Caco-2 (cell line): ENCODE data around the gene BTC. TPM values are rescaled to one million over a fixed set of nuclear protein-coding genes. Genes with fewer than 3 reads are reported as not detected.

ENCODE experiments used
- BruUV-seq: library from RNA; stranded (reverse); fragments of 400-500 nt; replicated peaks from 2 replicates; lab custom pipeline; 2021; lab: Mats Ljungman, UMichigan
- CTCF ChIA-PET: fragments of 300-600 bp; sonication (Branson Sonifier 250); formaldehyde crosslinking; loops from one replicate; lab custom pipeline; 2022; ENCODE audit warnings: antibody characterized with exemption; lab: Charles Lee
- POLR2A ChIA-PET: fragments of 300-600 bp; sonication (Branson Sonifier 250); formaldehyde crosslinking; loops from one replicate; lab custom pipeline; 2022; ENCODE audit warnings: antibody characterized with exemption; lab: Charles Lee
- DNase-seq, 2 experiments: peaks; one replicate each; pipeline versions ENCODE4 v3.0.0 to v3.0.0-alpha.2; 2020 to 2022
- H3K27me3 ChIP-seq: replicated peaks from 2 replicates; pipeline ENCODE4 v1.6.0; 2011; ENCODE audit warnings: low read length; ENCODE audit not compliant: control insufficient read depth, insufficient read depth
- H3K36me3 ChIP-seq: 2 replicates; pipeline ENCODE4 v1.5.1; 2011; ENCODE audit warnings: low read length; ENCODE audit not compliant: control insufficient read depth, insufficient read depth
- H3K4me1 ChIP-seq: fragments of 250-450 bp; sonication (Bioruptor Pico); 2 replicates; pipeline ENCODE4 v1.5.1; 2020; ENCODE audit warnings: mild to moderate bottlenecking
- H3K4me3 ChIP-seq: 2 replicates; pipeline ENCODE4 v1.5.1; 2011; ENCODE audit warnings: low read depth, mild to moderate bottlenecking, control low read depth, low read length
- H3K9me3 ChIP-seq: fragments of 250-450 bp; sonication (Bioruptor Pico); 2 replicates; pipeline ENCODE4 v1.5.1; 2020; ENCODE audit warnings: mild to moderate bottlenecking, moderate library complexity
- H3K27ac Mint-ChIP-seq: one replicate; pipeline ENCODE4 v1.8.0; 2022; ENCODE audit warnings: mixed read lengths; ENCODE audit not compliant: unreplicated experiment
- H3K27me3 Mint-ChIP-seq: one replicate; pipeline ENCODE4 v1.8.0; 2022; ENCODE audit warnings: mixed read lengths; ENCODE audit not compliant: insufficient read depth, unreplicated experiment
- H3K36me3 Mint-ChIP-seq: one replicate; pipeline ENCODE4 v1.8.0; 2022; ENCODE audit warnings: mild to moderate bottlenecking, mixed read lengths; ENCODE audit not compliant: insufficient read depth, unreplicated experiment
- H3K4me1 Mint-ChIP-seq: one replicate; pipeline ENCODE4 v1.8.0; 2022; ENCODE audit warnings: low read depth, mixed read lengths; ENCODE audit not compliant: unreplicated experiment
- H3K4me3 Mint-ChIP-seq: one replicate; pipeline ENCODE4 v1.8.0; 2022; ENCODE audit warnings: mild to moderate bottlenecking, moderate library complexity, mixed read lengths; ENCODE audit not compliant: unreplicated experiment
- H3K9me3 Mint-ChIP-seq: one replicate; pipeline ENCODE4 v1.8.0; 2022; ENCODE audit warnings: mixed read lengths; ENCODE audit not compliant: unreplicated experiment
- CTCF ChIP-seq, 2 experiments: fragments of 200-600 bp in 1 of 2; IDR thresholded peaks; 1 replicate in 1 of 2; 2 replicates in 1 of 2; pipeline versions ENCODE4 v1.5.1 to v1.8.0; 2011 to 2022; ENCODE audit warnings: antibody characterized with exemption in 1 of 2, control low read depth in 1 of 2, inconsistent platforms in 1 of 2, low read depth in 1 of 2, low read length in 1 of 2, mild to moderate bottlenecking in 1 of 2, moderate library complexity in 1 of 2; ENCODE audit not compliant: insufficient read depth in 1 of 2, severe bottlenecking in 1 of 2, unreplicated experiment in 1 of 2
- intact Hi-C: fragments of 100-400 bp; cut with micrococcal nuclease; formaldehyde crosslinking; loops from one replicate; pipeline ENCODE4 v1.10.0; 2022; ENCODE audit not compliant: unreplicated experiment
- total RNA-seq: library from RNA; stranded (reverse); gene quantifications from 2 replicates; pipeline ENCODE4 v1.2.3, GENCODE V29; 2022

The BTC gene
- total RNA-seq, 1 experiment from 2014 or later: 0.09 TPM

- CTCF ChIA-PET: no interaction called here
Measured at GRCh38 chr4:74757136-74757535, 37.2 kb downstream of the BTC start.

GRCh38 chr4:74755486-74755885 lies 38.8 kb downstream of the BTC start:
- no TSS peak for BruUV-seq
- Mint-ChIP-seq H3K4me3 (no peak overlapping the region), H3K9me3 (no peaks in the 10 kb centered on the region), H3K27ac (no peak overlapping the region), H3K27me3 (peaks cover 5% of the 10 kb centered on the region), H3K36me3 (no peaks in the 10 kb centered on the region), H3K4me1 (peaks cover 6% of the 10 kb centered on the region)
- no peak for TF ChIP-seq CTCF (IDR thresholded peaks at IDR 0.05; ENCODE audit: insufficient read depth in 1 of 2, low read depth in 1 of 2, low read length in 1 of 2, severe bottlenecking in 1 of 2, unreplicated experiment in 1 of 2)
- Histone ChIP-seq H3K4me3 (no peak overlapping the region), H3K9me3 (no peaks in the 10 kb centered on the region), H3K36me3 (no peaks in the 10 kb centered on the region), H3K4me1 (no peaks in the 10 kb centered on the region; the same call in 1 of the 2 replicates), H3K27me3 (no peaks in the 10 kb centered on the region)
- intact Hi-C loops: no loop called here
- no peak for DNase-seq
- ChIA-PET POLR2A (no interaction called here), CTCF (no interaction called here)

More at GRCh38 chr4:74757136-74757535, 37.2 kb downstream of the BTC start:
- POLR2A ChIA-PET: no interaction called here
- Mint-ChIP-seq H3K27ac (no peak overlapping the region), H3K4me1 (no peaks in the 10 kb centered on the region), H3K4me3 (no peak overlapping the region), H3K9me3 (no peaks in the 10 kb centered on the region), H3K27me3 (peaks cover 3% of the 10 kb centered on the region), H3K36me3 (no peaks in the 10 kb centered on the region)
- TF ChIP-seq CTCF (IDR thresholded peaks at IDR 0.05; ENCODE audit: insufficient read depth in 1 of 2, low read depth in 1 of 2, low read length in 1 of 2, severe bottlenecking in 1 of 2, unreplicated experiment in 1 of 2): no peak
- Histone ChIP-seq H3K4me3 (no peak overlapping the region), H3K9me3 (no peaks in the 10 kb centered on the region), H3K4me1 (no peaks in the 10 kb centered on the region; the same call in 1 of the 2 replicates), H3K36me3 (no peaks in the 10 kb centered on the region), H3K27me3 (no peaks in the 10 kb centered on the region)
- BruUV-seq: no TSS peak
- peak in 1 of 2 experiments; percentile 13 for DNase-seq
- intact Hi-C loops: no loop called here

GRCh38 chr4:74754218-74754617 lies 40.1 kb downstream of the BTC start:
- no peaks in the 10 kb centered on the region for H3K36me3 ChIP-seq
- H3K4me3 ChIP-seq: no peak overlapping the region
- POLR2A ChIA-PET: no interaction called here
- no peak for DNase-seq
- BruUV-seq: no TSS peak
- no peaks in the 10 kb centered on the region for H3K27me3 ChIP-seq
- TF ChIP-seq CTCF (IDR thresholded peaks at IDR 0.05; ENCODE audit: insufficient read depth in 1 of 2, low read depth in 1 of 2, low read length in 1 of 2, severe bottlenecking in 1 of 2, unreplicated experiment in 1 of 2): no peak
- no peak overlapping the region for H3K27ac Mint-ChIP-seq
- CTCF ChIA-PET: no interaction called here
- H3K4me1 Mint-ChIP-seq: peaks cover 6% of the 10 kb centered on the region
- H3K36me3 Mint-ChIP-seq: no peaks in the 10 kb centered on the region
- no peaks in the 10 kb centered on the region for H3K9me3 Mint-ChIP-seq
- no peaks in the 10 kb centered on the region; the same call in 1 of the 2 replicates for H3K4me1 ChIP-seq
- no peaks in the 10 kb centered on the region for H3K9me3 ChIP-seq
- H3K27me3 Mint-ChIP-seq: peaks cover 8% of the 10 kb centered on the region
- intact Hi-C loops: no loop called here
- H3K4me3 Mint-ChIP-seq: no peak overlapping the region
